K562 (cell line): ENCODE results near the gene GCG.

ENCODE experiments used
- CEBPZ ChIP-seq: fragments of 150-350 bp; IDR thresholded peaks from 2 replicates; pipeline ENCODE4 v1.6.1; 2014; ENCODE audit warnings: low read depth, mild to moderate bottlenecking, low read length, borderline replicate concordance
- CTCF ChIP-seq, 3 experiments: IDR thresholded peaks in 2 of 3; conservative IDR thresholded peaks in 1 of 3; 2 replicates each; pipeline ENCODE4 v1.5.1; 2011 to 2012; ENCODE audit warnings: low read length in 3 of 3, mild to moderate bottlenecking in 3 of 3, control low read depth in 2 of 3, improper control_type of control experiment in 1 of 3, inconsistent platforms in 1 of 3, low read depth in 1 of 3, mixed read lengths in 1 of 3, moderate library complexity in 1 of 3; ENCODE audit not compliant: insufficient read depth in 2 of 3
- RBM25 ChIP-seq: fragments of 200-400 bp; formaldehyde crosslinking; IDR thresholded peaks from 2 replicates; pipeline ENCODE4 v1.6.1; 2018; ENCODE audit warnings: low read length, low read depth, moderate library complexity; ENCODE audit not compliant: severe bottlenecking
- SIN3B ChIP-seq: fragments of 450-650 bp; IDR thresholded peaks from 2 replicates; pipeline ENCODE4 v1.6.1; 2017; ENCODE audit warnings: low read depth, mild to moderate bottlenecking, moderate library complexity
- TAF1 ChIP-seq: IDR thresholded peaks from 2 replicates; pipeline ENCODE4 v1.6.1; 2011; ENCODE audit warnings: mild to moderate bottlenecking, low read length, moderate library complexity; ENCODE audit not compliant: insufficient read depth, control insufficient read depth, severe bottlenecking; ENCODE audit errors: extremely low read depth
- TAF15 ChIP-seq: fragments of 200-400 bp; formaldehyde crosslinking; IDR thresholded peaks from 2 replicates; pipeline ENCODE4 v1.6.1; 2017; ENCODE audit warnings: mild to moderate bottlenecking, low read depth, low read length, moderate library complexity

- TF ChIP-seq CEBPZ (no peak), CTCF (IDR thresholded peaks at IDR 0.05 in 2 of 3, conservative IDR thresholded peaks at IDR 0.05 in 1 of 3; ENCODE audit: insufficient read depth in 2 of 3, low read depth in 1 of 3, low read length in 3 of 3) (no peak), TAF15 (no peak), SIN3B (no peak), TAF1 (no peak), RBM25 (no peak)
Measured at GRCh38 chr2:162175714-162176113, 23.7 kb upstream of the GCG start.
